Prostate gland (tissue), 2 donors: ENCODE measurements around the gene NCKIPSD. TPM values are rescaled to one million over a fixed set of nuclear protein-coding genes. Genes with fewer than 3 reads are reported as not detected.

Experiments used
- DNase-seq: peaks from one replicate; pipeline ENCODE4 v3.0.0-alpha.2; 2019; ENCODE audit warnings: low spot score
- H3K27ac ChIP-seq, 2 donors: fragments of 200-600 bp; sonication (generic); 2 replicates each; pipeline ENCODE4 v1.5.1; 2017 to 2019
- H3K27me3 ChIP-seq: fragments of 200-600 bp; sonication (generic); replicated peaks from 2 replicates; pipeline ENCODE4 v1.5.1; 2019; ENCODE audit not compliant: insufficient read depth
- H3K36me3 ChIP-seq, 2 donors: fragments of 200-600 bp; sonication (generic); 1 replicate in 1 of 2; 2 replicates in 1 of 2; pipeline versions ENCODE4 v1.5.1 to v1.8.1; 2017 to 2019
- H3K4me1 ChIP-seq: fragments of 200-600 bp; sonication (generic); replicated peaks from 2 replicates; pipeline ENCODE4 v1.5.1; 2019
- H3K4me3 ChIP-seq, 2 donors: fragments of 200-600 bp; sonication (generic); 2 replicates each; pipeline ENCODE4 v1.5.1; 2017 to 2019
- H3K9me3 ChIP-seq: fragments of 200-600 bp; sonication (generic); 2 replicates; pipeline ENCODE4 v1.5.1; 2017
- POLR2A ChIP-seq: fragments of 450-650 bp; IDR thresholded peaks from one replicate; pipeline ENCODE4 v1.6.1; 2016; ENCODE audit warnings: antibody characterized with exemption, mild to moderate bottlenecking
- POLR2AphosphoS5 ChIP-seq: sonication (generic); formaldehyde crosslinking; IDR thresholded peaks from one replicate; pipeline ENCODE4 v1.6.1; 2017; ENCODE audit warnings: antibody characterized with exemption
- WGBS: methylation state at CpG from one replicate; pipeline ENCODE4 v1.1.5; 2018; 5-methylcytosine and 5-hydroxymethylcytosine counted together
- intact Hi-C: fragments of 100-400 bp; cut with DNase I; formaldehyde crosslinking; loops from one replicate; pipeline ENCODE4 v1.14.2; 2022
- total RNA-seq, 2 donors: library from RNA; depleted of rRNA; stranded (reverse); fragments of >200 nt; gene quantifications; one replicate each; pipeline ENCODE4 v1.1.0, GENCODE V29; 2016
- TF ChIP-seq, protein P1 (sequence below), 4 experiments: fragments of 200-600 bp in 2 of 4; fragments of 450-650 bp in 2 of 4; sonication (generic) in 2 of 4; IDR thresholded peaks; 1 replicate in 3 of 4; 2 replicates in 1 of 4; pipeline ENCODE4 v1.5.1; 2016 to 2019; ENCODE audit warnings: antibody characterized with exemption in 4 of 4, mild to moderate bottlenecking in 2 of 4, moderate library complexity in 2 of 4

Gene NCKIPSD
- total RNA-seq, 2 donors from 2014 or later, result 32.9 to 83.3 TPM

DNA sequence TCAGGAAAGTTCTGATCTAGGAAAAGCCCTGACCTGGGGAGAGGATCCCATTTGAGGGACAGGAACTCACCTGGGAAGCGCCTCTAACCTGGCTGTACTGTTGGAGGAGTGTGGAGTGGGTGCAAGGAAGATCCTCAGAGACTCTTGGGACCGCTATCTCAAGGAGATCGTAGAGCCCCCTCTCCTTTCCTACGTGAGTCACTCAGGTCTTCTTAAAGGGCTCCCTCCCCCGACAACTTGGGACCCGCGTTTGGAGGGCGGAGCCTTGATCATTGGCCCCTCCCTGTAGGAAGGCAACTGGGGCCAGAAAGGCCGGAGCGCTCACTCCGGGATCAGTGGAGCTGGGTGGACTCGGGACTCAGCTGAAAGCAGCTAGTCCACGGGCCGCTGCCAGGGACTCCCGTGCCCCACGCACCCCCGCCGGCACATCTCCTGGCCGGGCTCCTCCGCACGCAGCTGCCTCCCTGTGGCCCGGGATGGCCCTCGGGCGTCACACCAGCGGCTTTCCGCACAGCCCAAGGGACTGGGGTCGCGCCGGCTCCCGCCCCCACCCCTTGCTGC lies 51.0 kb downstream of the NCKIPSD start:
- peak overlapping the region; percentile 73 to 76 for H3K27ac ChIP-seq
- intact Hi-C loops, result no loop called here

DNA sequence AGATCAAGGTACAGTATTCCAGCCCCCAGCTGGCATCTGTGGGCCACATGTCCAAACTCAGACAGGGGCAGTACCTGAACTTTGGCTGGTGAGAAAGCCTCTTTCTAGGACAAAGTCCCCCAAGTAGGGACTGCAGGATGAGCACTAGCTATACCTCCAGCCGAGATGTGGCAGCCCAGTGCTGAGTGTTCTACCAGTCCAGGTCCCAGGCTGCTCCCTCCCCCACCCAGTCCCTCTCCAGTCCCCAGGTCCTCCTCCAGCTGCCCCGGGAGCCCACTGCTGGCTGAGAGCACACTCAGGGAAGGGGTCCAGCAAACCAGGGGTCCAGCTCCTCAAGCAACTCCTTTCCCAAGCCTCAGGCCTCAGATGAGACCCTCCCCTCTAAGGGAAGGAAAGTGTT lies 52.0 kb downstream of the NCKIPSD start:
- no peak for DNase-seq
- intact Hi-C loops, result no loop called here
- TF ChIP-seq, protein P1, sequence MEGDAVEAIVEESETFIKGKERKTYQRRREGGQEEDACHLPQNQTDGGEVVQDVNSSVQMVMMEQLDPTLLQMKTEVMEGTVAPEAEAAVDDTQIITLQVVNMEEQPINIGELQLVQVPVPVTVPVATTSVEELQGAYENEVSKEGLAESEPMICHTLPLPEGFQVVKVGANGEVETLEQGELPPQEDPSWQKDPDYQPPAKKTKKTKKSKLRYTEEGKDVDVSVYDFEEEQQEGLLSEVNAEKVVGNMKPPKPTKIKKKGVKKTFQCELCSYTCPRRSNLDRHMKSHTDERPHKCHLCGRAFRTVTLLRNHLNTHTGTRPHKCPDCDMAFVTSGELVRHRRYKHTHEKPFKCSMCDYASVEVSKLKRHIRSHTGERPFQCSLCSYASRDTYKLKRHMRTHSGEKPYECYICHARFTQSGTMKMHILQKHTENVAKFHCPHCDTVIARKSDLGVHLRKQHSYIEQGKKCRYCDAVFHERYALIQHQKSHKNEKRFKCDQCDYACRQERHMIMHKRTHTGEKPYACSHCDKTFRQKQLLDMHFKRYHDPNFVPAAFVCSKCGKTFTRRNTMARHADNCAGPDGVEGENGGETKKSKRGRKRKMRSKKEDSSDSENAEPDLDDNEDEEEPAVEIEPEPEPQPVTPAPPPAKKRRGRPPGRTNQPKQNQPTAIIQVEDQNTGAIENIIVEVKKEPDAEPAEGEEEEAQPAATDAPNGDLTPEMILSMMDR (IDR thresholded peaks at IDR 0.05), result no peak
- no peak for TF ChIP-seq POLR2A
- no peak for TF ChIP-seq POLR2AphosphoS5
- H3K27ac ChIP-seq, result no peak overlapping the region
- H3K36me3 ChIP-seq, result peaks cover 0 to 5% of the 10 kb centered on the region in 2 donors
- 85% methylated on average over 2 of the region's 2 CpGs for WGBS
- no peaks in the 10 kb centered on the region for H3K9me3 ChIP-seq
- H3K4me1 ChIP-seq, result peaks cover 12% of the 10 kb centered on the region
- no peak overlapping the region for H3K4me3 ChIP-seq
- no peaks in the 10 kb centered on the region for H3K27me3 ChIP-seq

More for the DNA sequence above, 51.0 kb downstream of the NCKIPSD start:
- Histone ChIP-seq H3K4me3 (peak overlapping the region; percentile 89 to 90), H3K27me3 (no peaks in the 10 kb centered on the region), H3K36me3 (peaks cover 0 to 5% of the 10 kb centered on the region in 2 donors), H3K4me1 (peaks cover 12% of the 10 kb centered on the region), H3K9me3 (no peaks in the 10 kb centered on the region)
- WGBS, result 7% methylated on average over 15 of the region's 30 CpGs
- DNase-seq, result peak; percentile 24
- TF ChIP-seq POLR2A (no peak), POLR2AphosphoS5 (no peak)
- TF ChIP-seq, protein P1 (IDR thresholded peaks at IDR 0.05), result no peak

DNA sequence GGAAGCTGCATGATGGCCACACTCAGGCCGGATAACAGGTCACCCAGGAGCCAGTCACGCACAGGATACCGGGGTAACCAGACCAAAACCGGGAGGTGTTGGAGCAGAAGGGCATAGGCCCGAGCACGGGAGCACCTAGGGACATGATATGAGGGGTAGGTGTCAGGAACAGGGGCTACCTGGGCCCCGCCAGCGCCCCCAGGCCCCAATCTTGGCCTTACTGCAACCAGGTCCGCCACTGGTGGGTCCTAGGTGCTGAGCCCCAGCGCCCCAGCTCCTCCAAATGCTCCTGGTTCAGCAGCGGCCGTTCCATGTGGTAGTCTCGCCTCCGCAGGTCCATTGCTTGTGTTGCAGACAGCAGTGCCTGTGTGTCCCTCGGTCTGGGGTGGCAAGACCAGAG lies 52.5 kb downstream of the NCKIPSD start:
- H3K9me3 ChIP-seq, result no peaks in the 10 kb centered on the region
- WGBS, result 95% methylated on average over 15 of the region's 15 CpGs
- H3K4me3 ChIP-seq, result no peak overlapping the region
- H3K36me3 ChIP-seq, result peaks cover 0 to 5% of the 10 kb centered on the region in 2 donors
- H3K27ac ChIP-seq, result no peak overlapping the region
- intact Hi-C loops, result no loop called here
- no peak for DNase-seq
- peaks cover 12% of the 10 kb centered on the region for H3K4me1 ChIP-seq
- TF ChIP-seq, protein P1 (IDR thresholded peaks at IDR 0.05), result no peak
- TF ChIP-seq POLR2A (no peak), POLR2AphosphoS5 (no peak)
- no peaks in the 10 kb centered on the region for H3K27me3 ChIP-seq

DNA sequence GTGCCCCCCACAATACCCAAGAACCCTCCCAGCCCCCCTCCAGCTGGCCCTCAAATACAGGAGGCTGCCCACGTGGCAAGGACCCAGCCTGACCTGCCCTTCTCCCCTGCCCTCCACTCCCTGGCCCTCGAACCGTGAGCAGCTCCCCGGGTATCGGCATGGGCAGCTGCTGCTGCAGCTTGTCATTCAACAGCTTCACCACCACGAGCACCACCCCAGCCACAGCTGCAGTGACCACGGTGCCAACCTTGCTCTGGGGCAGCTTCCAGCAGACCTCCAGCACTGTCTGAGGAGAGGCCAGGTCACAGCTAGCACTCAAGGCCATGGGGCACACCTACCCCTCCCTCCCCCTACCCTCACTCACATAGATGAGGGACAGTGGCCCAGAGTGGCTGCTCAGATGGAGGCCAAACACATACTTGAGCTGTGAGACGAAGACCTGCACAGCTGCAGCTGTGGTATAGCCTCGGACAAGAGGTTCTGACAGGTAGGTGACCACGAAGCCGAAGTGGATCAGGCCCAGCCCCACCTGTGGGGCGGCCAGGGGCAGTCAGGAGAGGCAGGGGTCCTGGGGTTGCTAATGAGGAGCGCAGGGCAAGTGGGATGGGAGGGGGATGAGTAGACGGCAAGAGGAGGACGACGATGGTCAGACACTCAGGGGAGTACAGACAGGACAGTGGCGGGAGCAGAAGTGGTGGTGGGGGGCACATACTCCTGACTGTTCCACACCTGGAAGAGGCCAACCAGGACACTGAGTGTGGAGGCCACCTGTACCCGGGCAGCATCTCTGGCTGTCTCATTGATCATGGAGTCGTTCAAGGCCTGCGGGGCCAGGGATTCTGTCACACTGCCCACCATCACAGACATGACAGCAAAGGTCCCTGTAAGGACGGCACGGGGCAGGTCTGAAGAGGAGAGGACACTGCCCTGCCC lies 53.9 kb downstream of the NCKIPSD start:
- H3K27me3 ChIP-seq, result no peaks in the 10 kb centered on the region
- intact Hi-C loops, result no loop called here
- H3K4me3 ChIP-seq, result no peak overlapping the region
- DNase-seq, result no peak
- no peak overlapping the region for H3K27ac ChIP-seq
- H3K4me1 ChIP-seq, result peaks cover 12% of the 10 kb centered on the region
- 90% methylated on average over 22 of the region's 22 CpGs for WGBS
- TF ChIP-seq POLR2AphosphoS5, result no peak
- no peaks in the 10 kb centered on the region for H3K9me3 ChIP-seq
- peaks cover under 1 to 5% of the 10 kb centered on the region in 2 donors for H3K36me3 ChIP-seq

DNA sequence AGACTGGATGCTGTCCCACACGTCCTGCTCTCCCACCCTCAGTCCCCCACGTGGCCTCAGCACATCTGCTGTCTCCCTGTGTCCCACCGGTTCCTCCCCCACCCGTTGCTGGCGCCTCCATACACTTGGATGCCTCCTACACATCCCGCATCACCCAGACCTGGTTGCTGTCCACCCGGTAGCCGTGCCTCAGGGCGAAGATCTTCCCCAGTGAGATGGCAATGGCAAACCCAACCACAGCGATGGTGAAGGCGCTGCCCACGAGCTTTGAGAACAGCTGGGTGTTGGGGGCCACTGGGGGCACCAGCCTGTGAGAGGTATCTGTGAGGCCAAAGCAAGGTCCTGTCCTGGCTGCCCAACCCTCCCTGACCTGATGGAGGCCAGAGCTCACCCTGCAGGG lies 54.9 kb downstream of the NCKIPSD start:
- Histone ChIP-seq H3K4me1 (peaks cover 7% of the 10 kb centered on the region), H3K36me3 (peaks cover 3 to 5% of the 10 kb centered on the region in 2 donors), H3K27me3 (no peaks in the 10 kb centered on the region), H3K27ac (no peak overlapping the region), H3K9me3 (no peaks in the 10 kb centered on the region), H3K4me3 (no peak overlapping the region)
- TF ChIP-seq POLR2AphosphoS5, result no peak
- TF ChIP-seq POLR2A, result no peak
- TF ChIP-seq, protein P1 (IDR thresholded peaks at IDR 0.05), result no peak
- WGBS, result 88% methylated on average over 12 of the region's 12 CpGs
- intact Hi-C loops, result no loop called here
- no peak for DNase-seq
